HG03432 (cell line): ENCODE results near the gene ACSS3.
"Not testable (repeated sequence)": the region's sequence is repeated elsewhere in the genome, so short reads cannot be mapped to it uniquely, and the experiment has no call there.

Experiments
- ATAC-seq: cut with Tn5 transposase; IDR thresholded peaks from one replicate; pipeline ENCODE4 v1.9.1; 2021; ENCODE audit warnings: mild to moderate bottlenecking, moderate library complexity; ENCODE audit not compliant: unreplicated experiment

The ACSS3 gene

GRCh38 chr12:81166790-81167189, 88.9 kb downstream of the ACSS3 start:
- ATAC-seq: no peak

GRCh38 chr12:81167694-81168093, 89.8 kb downstream of the ACSS3 start:
- ATAC-seq: no peak

DNA sequence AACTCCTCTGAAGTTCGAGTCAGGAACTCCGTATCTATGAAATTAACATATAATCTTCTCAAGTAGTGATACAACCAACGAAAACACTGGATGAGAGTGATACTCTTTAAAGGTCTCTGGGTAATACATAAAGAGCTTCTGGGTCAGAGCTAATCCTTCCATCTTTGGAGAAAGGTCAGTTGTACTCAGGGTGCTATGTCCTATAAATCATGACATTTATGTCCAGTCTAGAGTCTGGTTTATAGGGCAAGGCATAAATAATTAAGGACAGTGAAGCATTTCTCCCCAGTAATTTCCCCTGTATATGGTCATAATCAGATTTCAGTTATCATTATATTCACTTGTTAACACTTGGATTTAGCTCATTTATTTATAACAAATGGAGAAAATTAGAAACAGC, 90.6 kb downstream of the ACSS3 start:
- no peak for ATAC-seq

- no peak for ATAC-seq
These were observed 92.2 kb downstream of the ACSS3 start for GRCh38 chr12:81170072-81170471.

DNA sequence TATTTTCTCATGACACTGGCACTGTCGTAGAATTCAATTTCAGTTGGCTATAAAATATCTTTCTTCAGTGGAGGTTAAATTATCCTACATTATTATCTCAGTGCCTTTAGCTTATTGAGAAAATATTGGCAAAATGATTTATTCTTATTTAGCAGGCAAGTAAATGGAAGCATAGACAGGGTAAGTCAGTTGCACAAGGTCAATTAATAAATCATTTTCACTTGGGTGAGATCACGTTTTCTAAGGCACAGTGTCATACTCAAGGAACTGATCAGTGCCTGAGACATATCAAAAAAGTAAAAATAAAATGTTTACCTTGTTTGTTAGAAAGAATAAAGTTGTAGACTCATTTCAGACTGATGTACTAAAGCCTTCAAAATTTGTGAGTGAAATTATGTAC, 95.0 kb downstream of the ACSS3 start:
- no peak for ATAC-seq

GRCh38 chr12:81174664-81175063, 96.8 kb downstream of the ACSS3 start:
- no peak for ATAC-seq

DNA sequence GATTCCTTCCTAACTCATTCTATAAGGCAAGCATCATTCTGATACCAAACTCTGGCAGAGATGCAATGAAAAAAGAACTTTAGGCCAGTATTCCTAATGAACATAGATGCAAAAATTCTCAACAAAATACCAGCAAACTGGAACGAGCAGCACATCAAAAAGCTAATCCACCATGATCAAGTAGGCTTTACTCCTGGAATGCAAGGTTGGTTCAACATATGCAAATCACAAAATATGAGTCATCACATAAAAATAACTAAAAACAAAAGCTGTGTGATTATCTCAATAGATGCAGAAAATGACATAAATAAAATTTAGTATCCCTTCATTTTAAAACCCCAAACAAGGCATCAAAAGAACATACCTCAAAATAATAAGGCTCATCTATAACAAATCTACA, 98.9 kb downstream of the ACSS3 start:
- ATAC-seq: no peak

DNA sequence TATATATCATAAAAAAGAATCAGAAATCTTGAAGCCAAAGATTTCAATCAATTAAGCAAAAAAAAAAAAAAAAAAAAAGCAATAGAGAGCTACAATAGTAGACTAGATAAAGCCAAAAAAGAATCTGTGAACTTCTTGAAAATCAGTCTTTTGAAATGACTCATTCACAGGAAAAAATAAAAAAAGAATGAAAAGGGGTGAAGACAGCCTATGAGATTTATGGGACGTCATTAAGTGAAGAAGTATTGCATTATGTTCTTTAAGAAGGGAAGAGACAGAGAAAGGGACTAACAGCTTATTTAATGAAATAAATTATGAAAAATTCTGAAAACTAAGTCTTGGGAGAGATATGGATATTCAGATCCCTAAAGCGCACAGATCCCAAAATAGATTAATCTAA, 103.8 kb downstream of the ACSS3 start:
- no peak for ATAC-seq

DNA sequence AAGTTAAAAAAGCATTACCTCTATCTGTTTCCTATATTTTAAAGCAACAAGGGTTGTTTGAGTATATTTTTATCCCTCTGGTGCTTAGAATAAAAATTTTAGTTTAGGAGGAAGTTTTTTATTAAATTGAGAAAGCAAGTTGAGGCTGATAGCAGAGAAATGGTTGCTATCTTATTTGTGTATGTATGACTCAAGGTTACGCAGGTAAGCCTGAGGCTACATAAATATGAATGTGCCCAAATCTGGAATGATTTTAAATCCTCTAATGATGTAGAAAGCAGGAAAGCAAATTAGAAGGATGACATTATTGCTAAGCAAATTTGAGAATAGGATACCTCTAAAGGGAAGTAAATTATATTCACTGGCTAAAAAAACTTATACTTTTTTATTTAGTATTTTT, 109.8 kb downstream of the ACSS3 start:
- ATAC-seq: no peak

DNA sequence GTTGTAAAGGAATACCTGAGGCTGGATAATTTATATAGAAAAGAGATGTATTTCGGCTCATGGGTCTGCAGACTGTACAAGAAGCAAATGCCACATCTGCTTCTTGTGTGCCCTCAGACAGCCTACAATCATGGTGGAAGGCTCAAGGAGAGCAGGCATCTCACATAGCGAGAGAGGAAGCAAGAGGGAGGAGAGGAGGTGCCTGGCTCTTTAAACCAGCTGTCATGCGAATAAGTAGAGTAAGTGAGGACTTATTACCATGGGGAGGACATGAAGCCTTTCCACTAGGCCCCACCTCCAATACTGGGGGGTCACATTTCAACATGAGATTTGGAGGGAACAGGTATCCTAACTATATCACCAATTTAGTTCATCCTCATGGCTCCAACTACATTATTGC, 118.7 kb downstream of the ACSS3 start:
- no peak for ATAC-seq

DNA sequence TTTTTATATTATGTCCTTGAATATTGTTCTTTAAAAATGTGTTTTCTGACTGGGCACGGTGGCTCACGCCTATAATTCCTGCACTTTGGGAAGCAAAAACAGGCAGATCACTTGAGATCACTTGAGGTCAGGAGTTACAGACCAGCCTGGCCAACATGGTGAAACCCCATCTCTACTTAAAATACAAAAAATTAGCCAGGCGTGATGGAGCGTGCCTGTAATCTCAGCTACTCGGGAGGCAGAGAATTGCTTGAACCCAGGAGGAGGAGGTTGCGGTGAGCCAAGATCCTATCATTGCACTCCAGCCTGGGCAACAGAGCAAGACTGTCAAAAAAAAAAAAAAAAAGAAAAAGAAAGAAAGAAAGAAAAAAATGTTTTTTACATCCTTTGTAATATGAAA, 122.7 kb downstream of the ACSS3 start:
- ATAC-seq: not testable (repeated sequence)

- no peak for ATAC-seq
These were observed 125.9 kb downstream of the ACSS3 start for GRCh38 chr12:81203671-81204204.

- ATAC-seq: no peak
These were observed 127.5 kb downstream of the ACSS3 start for GRCh38 chr12:81205416-81205815.

- ATAC-seq: no peak
These were observed 128.6 kb downstream of the ACSS3 start for GRCh38 chr12:81206429-81206828.

GRCh38 chr12:81207173-81207572, 129.3 kb downstream of the ACSS3 start:
- no peak for ATAC-seq

DNA sequence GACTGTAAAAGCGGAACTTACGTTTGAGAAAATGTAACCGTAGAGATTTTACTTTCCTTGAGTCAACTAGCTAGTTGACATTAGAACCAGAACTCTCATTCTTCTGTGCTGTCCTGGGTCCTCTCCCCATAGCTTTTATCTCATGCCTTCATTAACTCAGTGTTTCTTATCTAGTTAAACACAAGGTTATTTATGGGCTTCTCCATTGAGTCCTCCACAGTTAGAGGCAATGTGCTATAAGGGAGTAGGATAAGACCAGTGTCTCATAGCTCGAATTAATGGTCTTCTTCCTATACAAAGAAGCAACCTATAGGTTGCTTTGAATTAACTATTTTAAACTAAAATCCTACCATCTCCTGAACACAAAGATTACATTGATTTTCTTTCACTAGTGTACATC, 129.8 kb downstream of the ACSS3 start:
- no peak for ATAC-seq

DNA sequence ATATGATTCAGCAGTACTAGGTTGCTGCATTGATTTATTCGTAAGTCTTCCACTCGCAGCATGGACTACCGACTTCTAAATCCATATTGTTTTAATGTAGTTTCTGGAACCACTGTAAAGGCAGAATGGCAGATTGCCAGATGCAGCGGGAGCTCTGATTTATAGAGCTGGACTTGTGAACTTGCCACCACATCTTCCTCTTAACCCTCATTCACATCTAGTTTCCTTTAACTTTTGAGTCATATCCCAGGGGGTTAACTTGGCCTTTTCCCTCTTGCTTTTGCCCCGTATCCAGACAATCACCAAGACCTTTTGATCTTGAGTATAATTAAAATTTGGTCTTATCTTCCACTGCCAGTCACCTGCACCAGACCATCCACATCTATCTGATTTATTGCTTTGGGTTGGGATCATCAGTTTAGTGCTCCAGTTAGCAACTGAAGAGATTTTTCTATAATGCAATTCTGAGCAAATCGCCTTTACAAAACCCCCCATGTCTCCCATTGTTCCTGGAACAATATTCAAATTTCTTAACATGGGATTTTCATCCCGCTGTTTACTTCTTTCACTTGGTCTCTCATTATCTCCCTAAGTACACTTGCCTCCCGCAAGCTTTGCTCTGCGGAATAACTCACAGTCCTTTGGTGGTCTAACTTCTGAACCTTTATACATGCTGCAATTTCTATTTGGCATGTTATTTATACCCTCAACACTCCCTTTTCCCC, 130.5 kb downstream of the ACSS3 start:
- ATAC-seq: no peak

DNA sequence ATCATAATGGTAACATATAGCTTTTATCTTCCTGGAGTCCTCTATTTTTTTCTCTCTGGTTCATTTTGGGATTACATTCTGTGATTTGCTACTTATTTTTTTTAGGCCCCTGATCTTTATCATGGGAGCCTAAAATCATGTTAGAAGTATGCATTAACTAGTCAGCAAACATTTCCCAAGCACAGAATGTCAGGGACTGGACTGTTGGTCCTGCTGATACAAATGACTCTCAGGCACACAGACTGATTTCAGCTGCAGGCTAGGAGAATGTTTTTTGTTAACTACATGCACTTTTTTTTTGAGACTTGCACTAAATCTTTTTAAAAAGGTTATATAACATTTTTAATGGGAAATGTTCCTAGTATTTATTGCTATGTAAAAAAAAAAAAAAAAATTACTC, 131.1 kb downstream of the ACSS3 start:
- no peak for ATAC-seq

DNA sequence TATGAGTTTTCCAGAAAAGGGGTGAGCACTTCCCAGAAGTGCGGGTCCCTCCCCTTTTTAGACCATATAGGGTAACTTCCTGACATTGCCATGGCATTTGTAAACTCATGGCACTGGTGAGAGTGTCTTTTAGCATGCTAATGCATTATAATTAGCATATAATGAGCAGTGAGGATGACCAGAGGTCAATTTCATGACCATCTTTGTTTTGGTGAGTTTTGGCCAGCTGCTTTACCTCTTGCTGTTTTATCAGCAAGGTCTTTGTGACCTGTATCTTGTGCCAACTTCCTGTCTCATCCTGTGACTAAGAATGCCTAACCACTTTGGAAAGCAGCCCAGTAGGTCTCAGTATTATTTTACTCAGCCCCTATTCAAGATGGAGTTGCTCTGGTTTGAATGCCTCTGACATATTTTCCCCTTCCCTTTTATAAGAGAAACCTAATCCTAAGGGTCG, 131.9 kb downstream of the ACSS3 start:
- not testable (repeated sequence) for ATAC-seq

DNA sequence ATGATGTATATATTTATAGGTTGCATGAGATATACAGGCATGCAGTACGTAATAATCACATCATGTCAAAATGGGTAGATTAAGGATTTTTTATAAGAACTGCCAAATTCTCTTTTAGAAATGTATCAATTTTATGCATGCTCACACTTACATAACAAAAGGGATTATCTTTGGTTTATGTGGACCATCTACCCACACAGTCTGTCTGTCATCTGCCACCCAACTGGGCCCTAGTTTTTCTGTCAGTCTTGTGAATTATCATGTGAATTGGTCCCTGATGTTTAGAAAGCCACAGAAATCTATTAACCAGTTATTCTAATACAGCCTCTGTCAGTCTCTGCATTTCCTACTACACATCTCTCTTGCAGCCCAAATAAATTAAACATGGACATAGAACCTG, 133.4 kb downstream of the ACSS3 start:
- no peak for ATAC-seq

GRCh38 chr12:81212996-81213696, 135.3 kb downstream of the ACSS3 start:
- ATAC-seq: no peak

DNA sequence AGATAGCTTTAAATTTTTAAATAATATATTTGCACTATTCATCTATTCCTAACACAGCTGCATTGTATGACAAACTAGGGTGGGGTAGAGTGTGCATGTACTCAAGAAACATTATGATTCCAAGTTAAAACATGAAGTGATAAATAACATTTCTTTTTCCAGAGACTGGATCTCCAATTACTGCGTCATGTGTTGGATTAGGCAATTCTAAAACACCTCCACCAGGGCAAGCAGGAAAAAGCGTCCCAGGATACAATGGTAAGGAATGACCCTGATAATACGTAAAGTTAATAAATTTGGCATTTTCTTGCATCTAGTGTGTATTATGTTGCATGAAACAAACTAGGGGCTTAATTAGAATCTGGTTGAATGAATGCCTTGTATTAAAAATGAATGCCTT, 138.9 kb downstream of the ACSS3 start:
- no peak for ATAC-seq
